GM19463 (cell line): ENCODE data around the gene WWOX.
A peak's percentile ranks its signal among the peaks of the same experiment; 100 is the strongest.

Experiments
- ATAC-seq: cut with Tn5 transposase; IDR thresholded peaks from one replicate; pipeline ENCODE4 v1.9.1; 2021; ENCODE audit warnings: mild to moderate bottlenecking, moderate library complexity; ENCODE audit not compliant: unreplicated experiment

The WWOX gene

DNA sequence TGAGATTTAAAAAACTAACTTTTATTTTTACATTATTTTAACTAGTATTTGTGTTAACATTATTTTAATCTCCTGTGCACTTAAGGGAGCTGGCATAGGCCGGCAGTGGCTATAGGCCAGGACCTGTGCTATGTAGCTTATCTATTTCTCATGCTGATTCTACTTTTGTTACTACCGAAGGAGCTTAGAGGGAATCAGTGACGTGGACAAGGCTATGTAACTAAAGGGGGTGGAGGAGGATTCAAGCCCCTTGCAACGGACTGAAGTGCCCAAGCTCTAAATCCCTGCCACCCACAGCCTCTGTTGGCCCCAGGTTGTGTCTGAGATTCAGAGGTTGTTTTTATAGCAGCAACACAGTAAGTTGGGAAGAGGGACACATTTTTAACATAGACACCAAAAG, 356.4 kb downstream of the WWOX start:
- ATAC-seq = no peak

GRCh38 chr16:78458588-78458987, 359.1 kb downstream of the WWOX start:
- ATAC-seq = no peak

GRCh38 chr16:78460428-78460827, 361.0 kb downstream of the WWOX start:
- ATAC-seq = no peak

DNA sequence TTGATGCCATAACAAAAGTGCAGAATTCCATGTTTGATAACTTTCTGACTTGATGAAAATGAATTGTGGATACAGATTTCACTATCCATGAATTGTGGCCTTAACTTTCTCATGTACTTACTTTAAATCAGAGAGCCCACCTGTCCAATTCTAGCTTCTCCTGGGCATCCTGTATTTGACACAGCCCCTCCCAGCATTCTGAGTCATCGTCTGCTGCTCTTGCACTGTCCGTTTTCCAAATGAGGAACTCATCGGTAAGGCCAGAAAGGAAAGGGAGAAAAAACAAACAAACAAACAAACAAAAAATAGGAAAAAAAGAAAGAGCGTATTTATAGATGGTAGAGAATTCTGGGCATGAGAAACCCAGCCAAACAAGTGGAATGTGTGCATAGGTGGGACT, 361.6 kb downstream of the WWOX start:
- ATAC-seq = no peak

DNA sequence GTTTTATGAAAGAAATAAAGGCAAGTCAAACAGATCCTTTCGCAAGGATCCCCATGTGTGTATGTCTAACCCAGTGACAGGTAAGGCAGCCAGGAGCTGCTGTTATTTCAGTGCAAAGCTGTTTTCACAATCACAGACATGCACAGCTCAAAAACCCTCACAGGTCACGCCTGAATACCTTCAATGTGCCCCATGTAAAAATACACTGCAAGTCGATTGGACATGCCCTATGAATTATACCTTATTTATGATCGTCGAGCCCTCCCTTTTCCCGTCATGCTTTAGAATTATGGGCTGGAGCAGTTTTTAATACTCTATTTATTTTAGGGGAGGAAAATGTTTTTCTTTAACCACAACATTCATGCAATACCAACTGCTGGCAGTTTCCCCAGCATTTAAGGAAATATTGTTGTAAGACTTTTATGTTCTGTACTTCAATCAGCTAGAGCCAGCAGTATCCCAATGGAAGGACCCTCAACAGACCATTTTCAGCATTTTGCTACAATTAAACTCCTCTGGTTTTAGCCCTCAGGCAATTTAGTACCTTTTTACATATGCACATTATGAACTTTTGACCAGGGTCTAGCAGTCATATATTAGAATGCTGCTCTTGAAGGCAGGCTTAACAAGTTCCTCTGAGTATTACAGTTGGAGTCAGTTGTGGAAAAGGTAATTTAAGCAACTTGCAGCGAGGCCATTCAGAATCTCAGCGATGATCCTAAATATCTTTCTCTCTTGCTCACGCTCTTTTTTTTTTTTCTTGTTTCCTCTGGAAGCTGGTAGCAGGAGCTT, 362.2 kb downstream of the WWOX start:
- no peak for ATAC-seq

GRCh38 chr16:78462288-78463208, 363.1 kb downstream of the WWOX start:
- no peak for ATAC-seq

GRCh38 chr16:78463591-78463990, 364.1 kb downstream of the WWOX start:
- no peak for ATAC-seq

- no peak for ATAC-seq
These were observed 365.4 kb downstream of the WWOX start for GRCh38 chr16:78464833-78465232.

DNA sequence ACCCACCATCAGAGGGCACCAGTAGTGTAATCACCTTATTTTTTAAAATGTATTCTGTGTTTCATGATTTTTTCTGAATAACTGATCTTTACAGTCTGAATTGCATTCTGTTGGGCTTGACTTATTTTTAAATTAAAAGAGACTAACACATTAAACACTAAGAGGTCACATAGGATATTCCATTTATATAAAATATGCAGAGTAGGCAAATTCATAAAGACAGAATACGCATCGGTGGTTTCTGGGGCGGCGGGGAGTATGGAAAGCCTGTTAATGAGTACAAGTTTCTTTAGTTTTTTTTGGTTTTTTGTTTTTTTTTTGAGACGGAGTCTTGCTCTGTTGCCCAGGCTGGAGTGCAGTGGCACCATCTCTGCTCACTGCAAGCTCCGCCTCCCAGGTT, 366.3 kb downstream of the WWOX start:
- ATAC-seq = no peak

GRCh38 chr16:78469787-78470186, 370.3 kb downstream of the WWOX start:
- no peak for ATAC-seq

DNA sequence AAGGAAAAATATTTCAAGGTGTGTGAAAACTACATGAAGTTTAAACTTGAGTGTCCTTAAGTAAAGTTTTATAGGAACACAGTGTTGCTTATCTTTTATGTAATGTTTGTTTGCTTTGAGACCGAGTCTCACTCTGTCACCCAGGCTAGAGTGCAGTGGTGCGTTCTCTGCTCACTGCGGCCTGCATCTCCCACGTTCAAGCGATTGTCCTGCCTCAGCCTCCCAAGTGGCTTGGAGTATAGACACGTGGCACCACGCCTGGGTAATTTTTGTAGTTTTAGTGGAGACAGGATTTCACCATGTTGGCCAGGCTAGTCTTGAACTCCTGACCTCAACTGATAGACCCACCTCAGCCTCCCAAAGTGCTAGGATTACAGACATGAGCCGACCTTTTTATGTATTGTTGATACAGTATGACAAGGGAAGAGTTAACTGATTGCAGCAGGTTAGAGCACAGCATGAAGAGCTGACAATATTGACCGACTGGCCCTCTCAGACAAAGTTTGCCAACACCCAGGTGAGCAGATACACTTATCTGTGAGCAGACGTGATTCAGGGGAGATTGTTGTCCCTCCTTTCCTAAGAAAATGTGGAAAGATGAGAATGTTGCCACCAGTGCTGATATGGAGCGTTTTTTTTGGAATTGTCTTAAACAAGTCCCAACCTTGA, 373.7 kb downstream of the WWOX start:
- no peak for ATAC-seq

- peak; percentile 80 for ATAC-seq
These were observed 375.3 kb downstream of the WWOX start for GRCh38 chr16:78474762-78475161.

DNA sequence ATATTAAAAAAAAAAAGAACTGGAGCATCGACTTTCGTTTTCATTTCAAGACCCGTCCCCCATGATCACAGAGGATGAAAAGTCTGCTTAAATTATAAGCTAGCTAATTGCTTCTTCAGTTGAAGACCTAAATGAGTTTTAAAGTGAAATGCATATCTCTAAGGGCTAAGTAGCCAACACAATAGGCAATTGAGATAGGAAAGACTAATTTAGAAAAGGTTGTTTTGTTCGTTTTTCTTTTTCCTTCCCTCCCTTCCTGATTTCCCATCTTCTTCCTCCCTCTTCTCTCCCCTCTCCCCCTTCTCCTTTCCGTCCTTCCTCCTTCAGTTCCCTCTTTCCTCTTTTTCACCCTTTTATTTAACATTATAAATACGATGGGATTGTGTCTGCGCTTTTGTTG, 377.2 kb downstream of the WWOX start:
- ATAC-seq = no peak

- no peak for ATAC-seq
These were observed 378.9 kb downstream of the WWOX start for GRCh38 chr16:78478267-78478861.

DNA sequence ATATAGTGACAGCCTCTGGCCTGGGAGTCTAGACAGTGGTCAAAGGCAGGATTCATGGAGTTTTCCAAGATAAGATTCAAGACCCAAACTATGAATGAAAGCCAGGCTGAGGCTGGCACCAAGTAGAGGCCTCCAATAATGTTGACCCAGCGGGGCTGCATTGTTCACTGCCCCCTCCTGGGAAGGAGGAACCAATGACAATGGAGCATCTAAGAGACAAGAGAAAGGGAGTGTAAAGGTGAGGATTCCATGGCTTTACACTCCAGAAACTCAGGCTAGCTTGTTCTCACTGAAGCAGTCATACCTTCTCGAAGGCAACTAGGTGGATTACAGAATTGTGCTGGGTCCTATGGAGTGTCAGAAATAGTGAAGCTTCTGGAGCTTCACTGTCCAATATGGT, 380.3 kb downstream of the WWOX start:
- no peak for ATAC-seq

GRCh38 chr16:78480588-78480987, 381.1 kb downstream of the WWOX start:
- no peak for ATAC-seq

- ATAC-seq = no peak
These were observed 383.9 kb downstream of the WWOX start for GRCh38 chr16:78483124-78483992.

GRCh38 chr16:78484509-78485058, 385.1 kb downstream of the WWOX start:
- ATAC-seq = no peak

- ATAC-seq = no peak
These were observed 385.9 kb downstream of the WWOX start for GRCh38 chr16:78485188-78485916.
